NB4 (cell line): ENCODE results near the gene TOM1L2.
A peak's percentile ranks its signal among the peaks of the same experiment; 100 is the strongest.

Experiments used
- TF ChIP-seq, protein P1 (sequence below): IDR thresholded peaks from 2 replicates; pipeline ENCODE4 v1.6.1; 2011; ENCODE audit warnings: low read depth, low read length
- TF ChIP-seq, protein P2 (sequence below): IDR thresholded peaks from one replicate; pipeline ENCODE4 v1.5.1; 2012; ENCODE audit warnings: low read depth, low read length

DNA sequence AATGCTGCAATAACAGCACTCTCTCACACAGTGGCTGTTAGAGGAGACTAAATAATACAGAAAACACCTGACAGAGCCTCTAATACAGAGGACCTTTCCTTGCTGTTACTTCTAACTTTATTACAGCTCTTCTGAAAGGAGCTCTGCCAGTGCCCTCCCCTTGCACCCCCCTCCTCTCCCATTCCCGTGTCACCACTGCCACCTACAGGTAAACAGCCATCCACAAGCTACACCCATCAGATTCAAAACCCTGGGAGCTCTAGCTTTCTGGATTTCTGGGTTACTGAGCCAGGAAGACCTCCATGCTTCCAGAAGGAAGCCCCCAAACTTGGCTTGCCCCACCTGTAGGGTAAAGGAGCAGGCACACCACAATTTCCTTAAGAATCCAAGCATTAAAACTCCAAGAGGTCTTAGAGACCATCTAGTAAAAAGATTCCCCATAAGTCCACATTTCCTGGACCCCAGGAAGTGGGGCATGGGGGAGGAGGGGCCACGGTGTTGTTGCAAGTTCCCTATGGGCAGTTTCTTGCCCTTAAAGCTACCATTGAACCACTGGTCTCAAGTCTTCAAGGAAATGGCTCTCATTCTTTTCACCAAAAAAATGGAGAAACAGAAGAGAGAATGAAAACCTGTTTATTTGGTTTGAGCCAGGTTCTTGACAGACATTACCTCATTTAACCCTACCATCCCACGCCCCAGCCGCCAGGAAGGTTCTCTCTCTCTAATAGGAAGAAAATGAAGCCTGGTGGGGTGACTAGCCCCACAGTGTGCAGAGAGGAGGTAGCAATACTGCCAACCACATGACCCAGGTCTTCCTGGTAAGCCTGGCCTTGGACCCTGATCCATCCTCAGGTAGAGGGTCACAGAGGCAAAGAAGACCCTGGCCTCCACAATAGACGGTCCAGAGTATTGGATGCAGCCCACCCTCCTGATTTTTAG, 52.8 kb downstream of the TOM1L2 start:
- TF ChIP-seq, protein P1, sequence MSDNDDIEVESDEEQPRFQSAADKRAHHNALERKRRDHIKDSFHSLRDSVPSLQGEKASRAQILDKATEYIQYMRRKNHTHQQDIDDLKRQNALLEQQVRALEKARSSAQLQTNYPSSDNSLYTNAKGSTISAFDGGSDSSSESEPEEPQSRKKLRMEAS = no peak
- TF ChIP-seq, protein P2, sequence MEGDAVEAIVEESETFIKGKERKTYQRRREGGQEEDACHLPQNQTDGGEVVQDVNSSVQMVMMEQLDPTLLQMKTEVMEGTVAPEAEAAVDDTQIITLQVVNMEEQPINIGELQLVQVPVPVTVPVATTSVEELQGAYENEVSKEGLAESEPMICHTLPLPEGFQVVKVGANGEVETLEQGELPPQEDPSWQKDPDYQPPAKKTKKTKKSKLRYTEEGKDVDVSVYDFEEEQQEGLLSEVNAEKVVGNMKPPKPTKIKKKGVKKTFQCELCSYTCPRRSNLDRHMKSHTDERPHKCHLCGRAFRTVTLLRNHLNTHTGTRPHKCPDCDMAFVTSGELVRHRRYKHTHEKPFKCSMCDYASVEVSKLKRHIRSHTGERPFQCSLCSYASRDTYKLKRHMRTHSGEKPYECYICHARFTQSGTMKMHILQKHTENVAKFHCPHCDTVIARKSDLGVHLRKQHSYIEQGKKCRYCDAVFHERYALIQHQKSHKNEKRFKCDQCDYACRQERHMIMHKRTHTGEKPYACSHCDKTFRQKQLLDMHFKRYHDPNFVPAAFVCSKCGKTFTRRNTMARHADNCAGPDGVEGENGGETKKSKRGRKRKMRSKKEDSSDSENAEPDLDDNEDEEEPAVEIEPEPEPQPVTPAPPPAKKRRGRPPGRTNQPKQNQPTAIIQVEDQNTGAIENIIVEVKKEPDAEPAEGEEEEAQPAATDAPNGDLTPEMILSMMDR = peak; percentile 93
